Activated CD8-positive, alpha-beta memory T cell treated with anti-CD3 and anti-CD28 coated beads for 48 hours (primary cell): ENCODE results near the gene EHMT2.
"Not testable (repeated sequence)": the region's sequence is repeated elsewhere in the genome, so short reads cannot be mapped to it uniquely, and the experiment has no call there.

Experiments
- DNase-seq, 3 experiments: peaks; one replicate each; pipeline ENCODE4 v3.0.0-alpha.2; 2020; ENCODE audit warnings: low read depth in 2 of 3, low spot score in 2 of 3

EHMT2 gene

DNA sequence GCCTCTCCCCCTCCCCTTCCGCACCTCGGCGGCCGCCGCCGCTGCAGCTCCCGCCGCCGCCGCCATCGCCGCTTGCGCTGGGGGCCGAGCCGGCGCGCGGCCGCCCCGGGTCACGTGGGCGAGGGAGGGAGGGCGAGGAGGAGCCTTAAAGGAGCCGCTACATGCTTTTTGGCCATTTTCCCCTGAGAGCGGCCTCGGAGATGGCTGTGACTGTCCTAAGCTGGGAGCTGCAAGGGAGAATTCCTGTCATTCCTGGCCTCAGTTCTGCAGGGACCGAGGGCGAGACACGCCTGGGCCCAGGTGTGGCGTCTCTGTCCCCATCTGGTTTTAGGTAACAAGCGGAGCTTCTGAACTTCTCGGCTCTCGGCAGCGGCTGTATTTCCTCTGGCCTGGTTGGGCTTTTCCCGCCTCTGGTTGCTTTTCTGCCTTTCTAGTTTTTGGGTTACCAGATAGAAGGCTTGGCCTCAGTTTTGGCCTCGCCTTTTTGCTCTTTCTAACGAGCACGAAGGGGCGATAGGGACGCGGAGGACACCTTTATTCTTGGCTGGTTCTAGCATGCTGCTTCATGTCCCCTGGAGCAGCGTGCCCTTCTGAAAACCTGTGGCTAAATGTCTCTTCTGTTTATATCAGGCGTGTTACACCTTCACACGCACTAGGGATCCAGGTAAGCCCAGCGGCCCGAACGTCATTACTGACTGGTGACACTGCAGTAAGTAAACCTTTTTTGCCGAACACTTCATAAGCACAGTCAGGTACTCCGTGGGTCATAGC lies at the start of gene EHMT2:
EHMT2 (minus strand) TSS at position 87 of the 771 bp plus-strand sequence; CDS start at position 66, 21 bp downstream.
- peak; percentile 65 to 79 (median 69) for DNase-seq

DNA sequence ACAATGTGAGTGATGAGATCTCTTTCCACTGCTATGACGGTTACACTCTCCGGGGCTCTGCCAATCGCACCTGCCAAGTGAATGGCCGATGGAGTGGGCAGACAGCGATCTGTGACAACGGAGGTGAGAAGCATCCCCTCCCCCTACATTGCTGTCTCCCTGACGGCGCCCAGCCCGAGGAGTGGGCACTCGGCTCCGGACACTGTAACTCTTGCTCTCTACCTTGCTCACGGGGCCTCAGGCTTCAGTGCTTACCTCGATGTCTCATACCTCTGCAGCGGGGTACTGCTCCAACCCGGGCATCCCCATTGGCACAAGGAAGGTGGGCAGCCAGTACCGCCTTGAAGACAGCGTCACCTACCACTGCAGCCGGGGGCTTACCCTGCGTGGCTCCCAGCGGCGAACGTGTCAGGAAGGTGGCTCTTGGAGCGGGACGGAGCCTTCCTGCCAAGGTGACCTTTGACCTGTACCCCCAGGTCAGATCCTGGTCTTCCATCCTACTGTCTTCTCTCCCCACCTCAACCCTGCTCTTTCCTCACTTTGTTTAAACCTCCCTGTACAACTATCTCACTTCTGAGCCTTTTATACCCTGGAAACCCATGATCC lies 49.7 kb upstream of the EHMT2 start:
- DNase-seq, result no peak

DNA sequence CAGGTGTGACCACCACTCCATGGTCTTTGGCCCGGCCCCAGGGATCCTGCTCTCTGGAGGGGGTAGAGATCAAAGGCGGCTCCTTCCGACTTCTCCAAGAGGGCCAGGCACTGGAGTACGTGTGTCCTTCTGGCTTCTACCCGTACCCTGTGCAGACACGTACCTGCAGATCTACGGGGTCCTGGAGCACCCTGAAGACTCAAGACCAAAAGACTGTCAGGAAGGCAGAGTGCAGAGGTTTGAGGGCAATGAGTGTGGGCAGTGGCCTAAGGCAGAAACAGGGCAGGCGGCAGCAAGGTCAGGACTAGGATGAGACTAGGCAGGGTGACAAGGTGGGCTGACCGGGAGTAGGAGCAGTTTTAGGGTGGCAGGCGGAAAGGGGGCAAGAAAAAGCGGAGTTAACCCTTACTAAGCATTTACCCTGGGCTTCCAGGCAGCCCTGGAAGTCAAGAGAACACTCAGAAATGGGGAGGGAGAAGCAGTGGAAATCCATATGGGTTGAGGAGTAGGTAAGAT lies 48.9 kb upstream of the EHMT2 start:
- no peak for DNase-seq

DNA sequence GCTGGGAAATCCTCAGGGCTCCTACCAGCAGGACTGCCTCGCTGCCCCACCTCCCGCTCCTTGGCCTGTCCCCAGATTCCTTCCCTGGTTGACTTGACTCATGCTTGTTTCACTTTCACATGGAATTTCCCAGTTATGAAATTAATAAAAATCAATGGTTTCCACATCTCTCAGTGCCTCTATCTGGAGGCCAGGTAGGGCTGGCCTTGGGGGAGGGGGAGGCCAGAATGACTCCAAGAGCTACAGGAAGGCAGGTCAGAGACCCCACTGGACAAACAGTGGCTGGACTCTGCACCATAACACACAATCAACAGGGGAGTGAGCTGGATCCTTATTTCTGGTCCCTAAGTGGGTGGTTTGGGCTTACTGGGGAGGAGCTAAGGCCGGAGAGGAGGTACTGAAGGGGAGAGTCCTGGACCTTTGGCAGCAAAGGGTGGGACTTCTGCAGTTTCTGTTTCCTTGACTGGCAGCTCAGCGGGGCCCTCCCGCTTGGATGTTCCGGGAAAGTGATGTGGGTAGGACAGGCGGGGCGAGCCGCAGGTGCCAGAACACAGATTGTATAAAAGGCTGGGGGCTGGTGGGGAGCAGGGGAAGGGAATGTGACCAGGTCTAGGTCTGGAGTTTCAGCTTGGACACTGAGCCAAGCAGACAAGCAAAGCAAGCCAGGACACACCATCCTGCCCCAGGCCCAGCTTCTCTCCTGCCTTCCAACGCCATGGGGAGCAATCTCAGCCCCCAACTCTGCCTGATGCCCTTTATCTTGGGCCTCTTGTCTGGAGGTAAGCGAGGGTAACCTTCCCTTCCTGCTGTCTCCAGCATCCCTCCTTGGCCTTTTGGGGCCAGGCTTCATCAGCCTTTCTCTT lies 48.2 kb upstream of the EHMT2 start, which contains the start of gene CFB:
CFB (plus strand) TSS at position 589 of the 863 bp plus-strand sequence; CDS start at position 716, 127 bp downstream.
- no peak for DNase-seq

DNA sequence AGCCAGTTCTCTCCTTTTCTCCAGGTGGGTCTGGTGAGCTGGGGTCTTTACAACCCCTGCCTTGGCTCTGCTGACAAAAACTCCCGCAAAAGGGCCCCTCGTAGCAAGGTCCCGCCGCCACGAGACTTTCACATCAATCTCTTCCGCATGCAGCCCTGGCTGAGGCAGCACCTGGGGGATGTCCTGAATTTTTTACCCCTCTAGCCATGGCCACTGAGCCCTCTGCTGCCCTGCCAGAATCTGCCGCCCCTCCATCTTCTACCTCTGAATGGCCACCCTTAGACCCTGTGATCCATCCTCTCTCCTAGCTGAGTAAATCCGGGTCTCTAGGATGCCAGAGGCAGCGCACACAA lies 47.6 kb upstream of the EHMT2 start:
- DNase-seq, result no peak

DNA sequence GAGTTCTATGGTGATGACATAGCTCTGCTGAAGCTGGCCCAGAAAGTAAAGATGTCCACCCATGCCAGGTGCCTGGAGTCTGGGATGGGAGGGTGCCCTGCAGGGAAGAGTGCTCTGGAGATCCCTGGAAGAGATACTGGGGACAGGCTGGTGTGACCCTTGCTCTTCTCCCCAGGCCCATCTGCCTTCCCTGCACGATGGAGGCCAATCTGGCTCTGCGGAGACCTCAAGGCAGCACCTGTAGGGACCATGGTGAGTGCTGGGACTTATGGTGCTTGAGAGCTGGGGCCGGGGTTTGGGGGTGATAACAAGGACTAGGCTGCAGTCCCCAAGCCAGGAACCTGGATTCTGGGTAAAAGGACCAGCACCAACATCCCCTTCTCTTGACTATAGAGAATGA lies 46.2 kb upstream of the EHMT2 start:
- DNase-seq, result no peak

DNA sequence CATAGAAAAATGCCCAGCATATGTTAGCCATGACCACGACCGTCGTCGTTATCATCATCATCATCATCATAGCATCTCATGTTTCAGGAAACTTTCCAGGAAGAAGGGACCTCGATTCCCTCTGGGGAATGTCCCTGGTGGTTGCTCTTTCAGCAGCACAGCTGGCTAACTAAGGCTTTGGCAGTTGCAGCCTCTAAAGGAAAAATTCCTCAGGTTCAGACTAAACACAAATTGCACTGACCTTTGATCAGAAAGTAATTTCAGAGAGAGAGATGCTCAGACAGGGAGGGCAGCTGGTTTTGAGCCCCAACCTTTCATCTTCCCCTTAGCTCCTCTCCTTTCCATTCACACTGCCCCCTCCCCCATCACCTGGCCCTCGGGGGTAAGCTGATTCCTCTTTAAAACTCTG lies 42.8 kb upstream of the EHMT2 start:
- DNase-seq, result no peak

DNA sequence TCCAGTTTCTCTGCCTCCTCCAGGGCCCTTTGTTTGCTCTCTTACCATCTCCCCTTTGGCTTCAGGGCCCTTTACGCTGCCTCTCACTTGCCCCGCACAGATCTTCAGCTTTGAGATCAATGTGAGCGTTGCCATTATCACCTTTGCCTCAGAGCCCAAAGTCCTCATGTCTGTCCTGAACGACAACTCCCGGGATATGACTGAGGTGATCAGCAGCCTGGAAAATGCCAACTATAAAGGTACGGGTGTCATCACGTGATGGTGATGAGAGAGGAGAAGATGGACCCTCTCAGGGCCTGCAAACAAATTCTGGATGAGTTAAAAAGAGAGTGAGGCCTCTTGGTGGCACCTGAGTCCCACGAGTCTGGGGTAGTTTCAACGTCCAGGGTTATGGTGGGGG lies 38.3 kb upstream of the EHMT2 start:
- no peak for DNase-seq

DNA sequence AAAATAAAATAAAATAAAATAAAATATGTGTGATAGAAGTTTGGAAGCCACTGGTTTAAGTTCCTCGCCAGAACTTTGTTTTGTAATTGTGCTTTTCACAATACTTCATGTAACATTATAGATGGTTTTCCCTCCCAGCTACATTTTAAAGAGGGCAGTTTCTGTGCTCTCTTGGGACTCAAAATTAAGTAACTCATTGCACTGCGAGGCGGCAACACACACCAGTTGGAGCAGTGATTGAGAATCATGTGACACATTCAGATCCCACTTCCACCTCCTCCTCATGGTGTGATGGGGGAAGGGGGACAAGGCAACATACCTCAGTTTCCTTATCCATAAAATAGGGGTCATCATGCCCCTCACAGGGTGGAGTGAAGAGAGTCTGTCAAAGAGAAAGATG lies 37.5 kb upstream of the EHMT2 start:
- no peak for DNase-seq

DNA sequence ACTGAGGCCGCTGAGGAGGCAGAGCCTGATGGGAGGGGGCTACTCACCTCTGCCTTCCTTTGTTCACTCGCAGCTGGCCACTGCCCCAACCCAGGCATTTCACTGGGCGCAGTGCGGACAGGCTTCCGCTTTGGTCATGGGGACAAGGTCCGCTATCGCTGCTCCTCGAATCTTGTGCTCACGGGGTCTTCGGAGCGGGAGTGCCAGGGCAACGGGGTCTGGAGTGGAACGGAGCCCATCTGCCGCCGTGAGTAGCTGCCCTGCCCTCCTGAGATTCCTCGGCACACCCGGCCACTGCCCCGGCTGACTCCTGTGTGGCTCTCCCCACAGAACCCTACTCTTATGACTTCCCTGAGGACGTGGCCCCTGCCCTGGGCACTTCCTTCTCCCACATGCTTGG lies 36.0 kb upstream of the EHMT2 start:
- no peak for DNase-seq

DNA sequence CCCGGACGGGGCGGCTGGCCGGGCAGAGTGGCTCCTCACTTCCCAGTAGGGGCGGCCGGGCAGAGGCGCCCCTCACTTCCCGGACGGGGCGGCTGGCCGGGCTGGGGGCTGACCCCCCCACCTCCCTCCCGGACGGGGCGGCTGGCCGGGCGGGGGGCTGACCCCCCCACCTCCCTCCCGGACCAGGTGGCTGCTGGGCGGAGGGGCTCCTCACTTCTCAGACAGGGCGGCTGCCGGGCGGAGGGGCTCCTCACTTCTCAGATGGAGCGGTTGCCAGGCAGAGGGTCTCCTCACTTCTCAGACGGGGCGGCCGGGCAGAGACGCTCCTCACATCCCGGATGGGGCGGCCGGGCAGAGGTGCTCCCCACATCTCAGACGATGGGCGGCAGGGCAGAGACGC lies 34.6 kb upstream of the EHMT2 start:
- DNase-seq, result not testable (repeated sequence)

DNA sequence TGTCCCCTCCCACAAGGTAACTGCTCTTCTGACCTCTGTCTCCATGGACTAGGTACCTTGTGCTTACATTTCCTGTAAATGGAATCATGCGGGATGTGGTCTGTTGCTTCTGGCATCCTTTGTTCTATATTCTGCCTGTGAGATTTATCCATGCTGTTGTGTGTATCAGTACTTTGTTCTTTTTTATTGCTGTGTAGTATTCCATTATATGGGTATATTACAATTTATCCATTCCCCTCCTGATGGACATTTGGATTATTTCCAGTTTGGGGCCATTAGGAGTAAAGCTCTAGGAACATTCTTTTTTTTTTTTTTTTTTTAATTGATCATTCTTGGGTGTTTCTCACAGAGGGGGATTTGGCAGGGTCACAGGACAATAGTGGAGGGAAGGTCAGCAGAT lies 33.5 kb upstream of the EHMT2 start:
- no peak for DNase-seq

DNA sequence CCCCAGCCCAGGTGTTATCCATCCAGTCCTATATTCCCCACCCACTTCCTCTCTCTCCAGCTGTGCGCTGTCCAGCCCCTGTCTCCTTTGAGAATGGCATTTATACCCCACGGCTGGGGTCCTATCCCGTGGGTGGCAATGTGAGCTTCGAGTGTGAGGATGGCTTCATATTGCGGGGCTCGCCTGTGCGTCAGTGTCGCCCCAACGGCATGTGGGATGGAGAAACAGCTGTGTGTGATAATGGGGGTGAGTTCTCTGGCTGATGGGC lies 31.1 kb upstream of the EHMT2 start:
- no peak for DNase-seq

DNA sequence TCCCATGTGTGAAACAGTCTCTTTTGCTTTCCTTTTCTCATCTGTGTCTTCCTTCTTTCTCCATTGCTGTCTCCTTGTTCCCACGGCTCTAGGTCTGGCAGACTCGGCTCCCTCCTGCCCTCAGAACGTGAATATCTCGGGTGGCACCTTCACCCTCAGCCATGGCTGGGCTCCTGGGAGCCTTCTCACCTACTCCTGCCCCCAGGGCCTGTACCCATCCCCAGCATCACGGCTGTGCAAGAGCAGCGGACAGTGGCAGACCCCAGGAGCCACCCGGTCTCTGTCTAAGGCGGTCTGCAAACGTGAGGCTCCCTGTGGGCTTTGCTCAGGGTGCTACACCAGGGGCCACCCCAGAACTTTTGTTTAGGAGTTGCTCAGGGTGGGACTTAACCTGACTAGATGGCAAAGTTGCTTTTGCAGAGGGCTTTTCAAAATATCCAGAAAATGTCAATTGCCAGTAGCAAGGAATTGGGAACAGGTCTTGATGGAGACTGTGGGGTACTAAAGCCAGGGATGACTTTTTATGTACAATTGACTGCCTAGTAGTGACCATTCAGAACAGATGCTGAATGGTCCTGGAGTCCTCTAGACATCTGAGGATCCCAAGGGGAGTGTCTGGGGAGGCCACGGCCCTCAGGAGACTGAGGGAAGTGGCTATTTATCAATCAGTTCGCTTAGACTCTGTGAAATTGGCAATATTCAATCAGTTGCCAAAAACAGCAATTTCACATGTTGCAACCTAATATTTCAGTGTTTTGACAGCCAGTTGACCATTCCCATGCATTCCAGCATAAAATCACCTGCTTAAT lies 30.6 kb upstream of the EHMT2 start:
- no peak for DNase-seq

DNA sequence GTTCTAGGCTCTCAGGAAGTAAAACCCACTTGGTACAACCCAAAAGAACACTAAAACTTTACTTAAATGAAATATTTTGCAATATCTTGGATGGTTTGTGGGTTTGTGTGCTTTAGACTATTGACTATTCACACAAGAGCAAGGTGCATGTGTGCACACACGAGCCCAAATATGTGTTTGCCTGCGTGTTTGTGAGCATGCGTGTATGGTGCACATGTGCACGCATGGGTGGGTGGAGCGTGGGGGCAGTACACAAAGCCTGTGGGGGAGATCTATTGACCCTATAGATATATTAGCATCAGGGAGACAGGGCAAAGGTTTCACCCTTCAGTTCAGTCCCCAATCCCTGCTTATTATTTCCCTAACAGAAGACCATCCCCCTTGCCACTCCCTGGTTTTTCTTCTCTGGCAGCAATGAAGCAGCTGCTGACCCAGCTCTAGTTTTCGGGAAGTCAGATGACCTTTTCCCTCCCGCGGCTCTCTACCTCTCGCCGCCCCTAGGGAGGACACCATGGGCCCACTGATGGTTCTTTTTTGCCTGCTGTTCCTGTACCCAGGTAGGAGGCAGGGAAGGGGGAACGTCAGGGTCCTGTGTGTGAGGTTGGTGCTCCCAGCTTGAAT lies 29.9 kb upstream of the EHMT2 start, which contains the start of gene C2:
C2 (plus strand) TSS at position 476 of the 621 bp plus-strand sequence; CDS start at position 512, 36 bp downstream.
- no peak for DNase-seq

DNA sequence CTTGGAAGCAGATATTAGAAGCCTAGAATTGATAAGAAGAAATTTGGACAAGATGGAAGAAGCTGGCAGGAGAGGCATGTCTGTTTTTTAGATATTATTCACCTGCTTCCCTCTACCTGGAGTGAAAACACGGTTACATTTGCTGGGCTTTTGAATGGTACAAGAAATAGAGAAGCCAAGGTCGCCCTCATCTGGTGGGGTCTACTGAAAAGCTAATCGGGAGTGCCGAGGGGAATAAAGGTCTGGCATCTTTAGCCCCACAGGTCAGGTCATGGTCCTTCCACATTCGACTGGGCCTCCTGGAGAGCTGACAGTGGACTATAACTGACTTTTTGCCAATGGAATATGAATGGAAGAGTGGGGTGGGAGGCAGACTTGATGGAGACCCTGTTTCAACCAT lies 25.4 kb upstream of the EHMT2 start:
- DNase-seq, result no peak

DNA sequence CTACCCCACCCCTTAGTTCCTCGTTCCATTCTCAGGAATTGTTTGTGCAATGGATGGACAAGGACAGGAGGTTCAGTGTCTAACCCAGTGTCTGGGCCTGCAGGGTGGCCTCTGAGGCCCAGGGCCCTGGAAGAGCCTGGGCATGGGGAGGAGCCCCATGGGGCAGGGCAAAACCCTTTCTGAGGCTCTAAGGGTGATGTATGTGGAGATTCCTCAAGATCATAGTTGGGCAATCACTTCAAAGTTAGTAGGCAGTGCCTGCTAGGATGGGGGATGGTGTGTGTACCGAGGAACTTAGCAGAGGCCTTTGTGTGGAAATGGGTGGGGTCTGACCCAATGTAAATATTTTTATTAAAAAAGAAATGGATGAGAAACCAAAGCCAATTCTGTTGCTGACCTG lies 23.3 kb upstream of the EHMT2 start:
- DNase-seq, result no peak

DNA sequence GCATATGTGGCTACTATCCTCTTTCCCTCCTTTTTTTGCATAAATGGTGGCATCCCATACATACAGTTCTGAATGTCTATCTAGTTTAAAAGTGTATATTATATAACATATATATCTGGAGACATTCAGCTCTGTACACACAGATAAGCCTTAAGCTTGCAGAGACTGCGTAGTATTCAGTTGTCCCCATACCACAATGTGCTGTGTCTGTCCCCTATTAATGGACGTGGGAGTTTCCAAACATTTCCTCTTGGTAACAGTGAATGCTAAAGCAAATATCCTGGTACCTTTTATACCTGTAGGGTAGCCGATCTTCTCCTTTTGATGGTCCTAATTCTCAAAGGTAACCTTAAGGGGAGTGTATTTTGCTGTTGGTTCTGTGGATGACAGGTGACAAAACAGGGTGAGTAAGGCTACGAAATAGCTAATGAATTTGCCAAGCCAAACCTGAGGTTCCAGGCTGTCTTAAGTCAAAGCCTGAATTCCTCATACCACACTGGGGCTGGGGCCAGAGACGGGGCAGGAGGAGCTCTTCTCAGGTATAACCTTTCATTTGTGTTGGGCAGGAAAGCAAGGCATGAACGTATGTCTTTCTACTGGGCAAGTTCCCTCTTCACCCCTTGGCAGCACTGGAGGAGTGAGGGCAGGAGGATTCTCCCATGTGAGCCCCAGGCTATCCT lies 22.3 kb upstream of the EHMT2 start:
- DNase-seq, result no peak

DNA sequence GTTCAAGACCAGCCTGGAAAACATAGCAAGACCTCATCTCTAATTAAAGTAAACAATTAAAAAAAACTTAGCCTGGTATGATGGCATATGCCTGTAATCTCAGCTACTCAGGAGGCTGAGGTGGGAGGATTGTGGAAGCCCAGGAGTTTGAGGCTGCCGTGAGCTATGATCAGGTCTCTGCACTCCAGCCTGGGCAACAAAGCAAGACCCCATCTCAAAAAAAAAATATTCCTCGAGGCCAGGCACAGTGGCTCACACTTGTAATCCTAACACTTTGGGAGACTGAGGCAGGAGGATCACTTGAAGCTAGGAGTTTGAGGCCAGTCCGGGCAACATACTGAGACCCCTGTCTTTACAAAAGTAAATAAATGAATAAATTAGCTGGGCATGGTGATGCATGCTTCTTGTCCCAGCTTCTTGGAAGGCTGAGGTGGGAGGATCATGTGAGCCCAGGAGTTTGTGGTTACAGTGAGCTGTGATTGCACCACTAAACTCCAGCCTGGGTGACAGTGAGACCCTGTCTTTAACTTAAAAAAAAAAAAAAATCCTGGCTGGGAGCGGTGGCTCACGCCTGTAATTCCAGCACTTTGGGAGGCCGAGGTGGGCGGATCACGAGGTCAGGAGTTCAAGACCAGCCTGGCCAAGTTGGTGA lies 20.7 kb upstream of the EHMT2 start:
- no peak for DNase-seq
